ENCODE data around the gene BTG2.
A peak's percentile ranks its signal among the peaks of the same experiment; 100 is the strongest.

BTG2 gene

GRCh38 chr1:203278885-203279406 lies 26.4 kb upstream of the BTG2 start:
- no peaks in the 10 kb centered on the region for H4K20me1 ChIP-seq (ENCODE audit: insufficient read depth)
- no peak overlapping the region for H2AFZ ChIP-seq (ENCODE audit: low read depth)
- no peak overlapping the region for H3K27ac ChIP-seq
- peaks cover 10% of the 10 kb centered on the region; the same call in 1 of the 2 replicates for H3K79me2 ChIP-seq (ENCODE audit: insufficient read depth, low read depth)
- H3K27me3 ChIP-seq (ENCODE audit: insufficient read depth, low read depth) = no peaks in the 10 kb centered on the region
- no peak overlapping the region for H3K4me3 ChIP-seq (IDR thresholded peaks at IDR 0.05; ENCODE audit: insufficient read depth, low read depth, low read length)
- no peak overlapping the region for H3K9ac ChIP-seq
- H3K36me3 ChIP-seq (ENCODE audit: insufficient read depth) = no peaks in the 10 kb centered on the region
- TF ChIP-seq, protein P1, sequence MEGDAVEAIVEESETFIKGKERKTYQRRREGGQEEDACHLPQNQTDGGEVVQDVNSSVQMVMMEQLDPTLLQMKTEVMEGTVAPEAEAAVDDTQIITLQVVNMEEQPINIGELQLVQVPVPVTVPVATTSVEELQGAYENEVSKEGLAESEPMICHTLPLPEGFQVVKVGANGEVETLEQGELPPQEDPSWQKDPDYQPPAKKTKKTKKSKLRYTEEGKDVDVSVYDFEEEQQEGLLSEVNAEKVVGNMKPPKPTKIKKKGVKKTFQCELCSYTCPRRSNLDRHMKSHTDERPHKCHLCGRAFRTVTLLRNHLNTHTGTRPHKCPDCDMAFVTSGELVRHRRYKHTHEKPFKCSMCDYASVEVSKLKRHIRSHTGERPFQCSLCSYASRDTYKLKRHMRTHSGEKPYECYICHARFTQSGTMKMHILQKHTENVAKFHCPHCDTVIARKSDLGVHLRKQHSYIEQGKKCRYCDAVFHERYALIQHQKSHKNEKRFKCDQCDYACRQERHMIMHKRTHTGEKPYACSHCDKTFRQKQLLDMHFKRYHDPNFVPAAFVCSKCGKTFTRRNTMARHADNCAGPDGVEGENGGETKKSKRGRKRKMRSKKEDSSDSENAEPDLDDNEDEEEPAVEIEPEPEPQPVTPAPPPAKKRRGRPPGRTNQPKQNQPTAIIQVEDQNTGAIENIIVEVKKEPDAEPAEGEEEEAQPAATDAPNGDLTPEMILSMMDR (conservative IDR thresholded peaks at IDR 0.05; ENCODE audit: low read depth, low read length) = no peak
- H3K4me2 ChIP-seq = peak overlapping the region; percentile 38; the same call in 1 of the 2 replicates
- peaks cover 79% of the 10 kb centered on the region for H3K4me1 ChIP-seq (ENCODE audit: low read depth, poor library complexity, severe bottlenecking)

- H3K4me3 ChIP-seq (IDR thresholded peaks at IDR 0.05; ENCODE audit: insufficient read depth, low read depth, low read length) = no peak overlapping the region
- H3K9ac ChIP-seq = no peak overlapping the region
- TF ChIP-seq, protein P1 (conservative IDR thresholded peaks at IDR 0.05; ENCODE audit: low read depth, low read length) = no peak
- H3K79me2 ChIP-seq (ENCODE audit: insufficient read depth, low read depth) = no peaks in the 10 kb centered on the region
- H3K4me2 ChIP-seq = no peak overlapping the region
- H3K4me1 ChIP-seq (ENCODE audit: low read depth, poor library complexity, severe bottlenecking) = peaks cover 79% of the 10 kb centered on the region
- no peaks in the 10 kb centered on the region for H3K36me3 ChIP-seq (ENCODE audit: insufficient read depth)
- H4K20me1 ChIP-seq (ENCODE audit: insufficient read depth) = no peaks in the 10 kb centered on the region
- no peak overlapping the region for H3K27ac ChIP-seq
- H2AFZ ChIP-seq (ENCODE audit: low read depth) = no peak overlapping the region
- no peaks in the 10 kb centered on the region for H3K27me3 ChIP-seq (ENCODE audit: insufficient read depth, low read depth)
These were observed 25.3 kb upstream of the BTG2 start for GRCh38 chr1:203280061-203280460.

GRCh38 chr1:203281033-203281432 lies 24.3 kb upstream of the BTG2 start:
- TF ChIP-seq, protein P1 (conservative IDR thresholded peaks at IDR 0.05; ENCODE audit: low read depth, low read length) = no peak
- Histone ChIP-seq H3K4me2 (no peak overlapping the region), H3K27me3 (ENCODE audit: insufficient read depth, low read depth) (no peaks in the 10 kb centered on the region), H3K4me3 (IDR thresholded peaks at IDR 0.05; ENCODE audit: insufficient read depth, low read depth, low read length) (no peak overlapping the region), H3K36me3 (ENCODE audit: insufficient read depth) (no peaks in the 10 kb centered on the region), H4K20me1 (ENCODE audit: insufficient read depth) (no peaks in the 10 kb centered on the region), H3K9ac (no peak overlapping the region), H3K27ac (no peak overlapping the region), H3K4me1 (ENCODE audit: low read depth, poor library complexity, severe bottlenecking) (peaks cover 79% of the 10 kb centered on the region), H3K79me2 (ENCODE audit: insufficient read depth, low read depth) (no peaks in the 10 kb centered on the region), H2AFZ (ENCODE audit: low read depth) (no peak overlapping the region)

GRCh38 chr1:203281851-203282661 lies 23.3 kb upstream of the BTG2 start:
- H3K27me3 ChIP-seq (ENCODE audit: insufficient read depth, low read depth) = no peaks in the 10 kb centered on the region
- no peak overlapping the region; the same call in 1 of the 2 replicates for H2AFZ ChIP-seq (ENCODE audit: low read depth)
- H3K9ac ChIP-seq = no peak overlapping the region
- no peaks in the 10 kb centered on the region for H4K20me1 ChIP-seq (ENCODE audit: insufficient read depth)
- H3K27ac ChIP-seq = no peak overlapping the region
- H3K4me1 ChIP-seq (ENCODE audit: low read depth, poor library complexity, severe bottlenecking) = peaks cover 80% of the 10 kb centered on the region
- H3K79me2 ChIP-seq (ENCODE audit: insufficient read depth, low read depth) = no peaks in the 10 kb centered on the region
- H3K4me3 ChIP-seq (IDR thresholded peaks at IDR 0.05; ENCODE audit: insufficient read depth, low read depth, low read length) = no peak overlapping the region
- TF ChIP-seq, protein P1 (conservative IDR thresholded peaks at IDR 0.05; ENCODE audit: low read depth, low read length) = no peak
- no peak overlapping the region for H3K4me2 ChIP-seq
- H3K36me3 ChIP-seq (ENCODE audit: insufficient read depth) = no peaks in the 10 kb centered on the region

All from KMS-11 (cell line).